Pancreas (tissue), 10 donors: Measurements from ENCODE around the gene HNF1B. TPM values are rescaled to one million over a fixed set of nuclear protein-coding genes. Genes with fewer than 3 reads are reported as not detected.

Experiments used
- ATAC-seq, 4 donors: fragments of 200-7000 bp; cut with Tn5 transposase; one replicate each; pipeline versions ENCODE4 v1.8.0 to v1.9.1; 2020; ENCODE audit warnings: mild to moderate bottlenecking in 4 of 4, moderate library complexity in 4 of 4
- DNase-seq, 6 donors: peaks; one replicate each; pipeline ENCODE4 v3.0.0-alpha.2; 2020
- FAIRE-seq: peaks from 2 replicates; lab custom pipeline; 2012; peaks lifted over from hg19 to GRCh38; lab: Jason Lieb, UNC
- H3K27ac ChIP-seq, 4 donors: fragments of 200-600 bp; sonication (generic); 1 replicate in 3 of 4; 2 replicates in 1 of 4; pipeline versions ENCODE4 v1.5.0 to v1.8.0; 2020
- H3K27me3 ChIP-seq, 4 donors: fragments of 200-600 bp; one replicate each; pipeline ENCODE4 v1.8.0; 2021
- H3K36me3 ChIP-seq, 3 donors: fragments of 200-600 bp; sonication (generic) in 1 of 3; one replicate each; pipeline versions ENCODE4 v1.5.0 to v1.8.0; 2020 to 2021
- H3K4me1 ChIP-seq, 3 donors: fragments of 200-600 bp; one replicate each; pipeline ENCODE4 v1.8.0; 2021
- H3K4me3 ChIP-seq, 4 donors: fragments of 200-600 bp; sonication (generic) in 2 of 4; one replicate each; pipeline versions ENCODE4 v1.5.0 to v1.8.0; 2020 to 2021
- H3K9me3 ChIP-seq, 4 donors: fragments of 200-600 bp; one replicate each; pipeline ENCODE4 v1.8.0; 2021
- CTCF ChIP-seq, 4 donors: fragments of 200-600 bp; sonication (generic) in 3 of 4; IDR thresholded peaks; one replicate each; pipeline versions ENCODE4 v1.5.0 to v1.8.0; 2021; ENCODE audit warnings: antibody characterized with exemption in 4 of 4
- WGBS, 2 donors: extraction: QIAGEN DNeasy Blood & Tissue Kit; methylation state at CpG; one replicate each; pipeline ENCODE4 v1.1.7; 2013; 5-methylcytosine and 5-hydroxymethylcytosine counted together
- intact Hi-C, 3 donors: fragments of 100-400 bp; cut with DNase I; formaldehyde crosslinking; loops; one replicate each; pipeline versions ENCODE4 v1.11.1 to v1.14.2; 2022
- polyA plus RNA-seq, 2 donors: library from polyadenylated mRNA; stranded (reverse); fragments of 200-250 nt; gene quantifications; one replicate each; pipeline ENCODE4 v1.2.3, GENCODE V29; 2013
- total RNA-seq, 6 donors: library from RNA; stranded (reverse); fragmentation: NEBNext Ultra II Directional in 4 of 6; extraction: Animal tissue kit (Norgen Biotek cat#: 25700) in 4 of 6; gene quantifications; one replicate each; pipeline versions ENCODE4 v1.2.1 to v1.2.4, GENCODE V29; 2021 to 2023
- donor health status: healthy with polysubstance abuse.
- donor health status: DM: no; HTN: no; CAD: no; lungs with moderate emphysema.
- donor health status: DM: no; HTN: no; CAD: no.
- donor health status: control.
- donor health status: control.
- donor health status: Bipolar disorder and iron deficiency.
- donor health status: DM: yes; HTN: yes; CAD: no.
- donor health status: DM: no; HTN: no; CAD: no.
- donor health status: DM: no; HTN: no; CAD: no.
- donor health status: DM: yes; HTN: yes; CAD: no.

HNF1B gene
- total and polyA plus RNA-seq, 8 donors, result 24.9 to 50.5 (median 33.6) TPM

GRCh38 chr17:37718324-37719048 lies 26.4 kb downstream of the HNF1B start:
- intact Hi-C loops, result no loop called here
- Histone ChIP-seq H3K9me3 (no peaks in the 10 kb centered on the region), H3K27ac (peak overlapping the region; percentile 29 to 92 (median 72)), H3K4me3 (no peak overlapping the region), H3K36me3 (no peaks in the 10 kb centered on the region), H3K4me1 (peaks cover 36 to 44% (median 40%) of the 10 kb centered on the region in 3 donors), H3K27me3 (no peaks in the 10 kb centered on the region)
- FAIRE-seq (no peak), DNase-seq (no peak), ATAC-seq (no peak)
- 88 to 91% methylated on average over 3 of the region's 3 CpGs for WGBS, 2 donors
- no peak for TF ChIP-seq CTCF (IDR thresholded peaks at IDR 0.05)

- no peak for TF ChIP-seq CTCF (IDR thresholded peaks at IDR 0.05)
- H3K4me3 ChIP-seq, result no peak overlapping the region
- peak overlapping the region; percentile 29 to 92 (median 72) for H3K27ac ChIP-seq
- H3K9me3 ChIP-seq, result no peaks in the 10 kb centered on the region
- WGBS, 2 donors, result 67 to 69% methylated on average over 3 of the region's 3 CpGs
- no peaks in the 10 kb centered on the region for H3K36me3 ChIP-seq
- ATAC-seq, result no peak
- FAIRE-seq, result no peak
- intact Hi-C loops, result no loop called here
- DNase-seq, result no peak
- peaks cover 40 to 48% (median 45%) of the 10 kb centered on the region in 3 donors for H3K4me1 ChIP-seq
- no peaks in the 10 kb centered on the region for H3K27me3 ChIP-seq
Observed at GRCh38 chr17:37717627-37718323, 27.1 kb downstream of the HNF1B start.

- H3K27ac ChIP-seq, result peak overlapping the region; percentile 68 to 92 (median 84)
- H3K9me3 ChIP-seq, result no peaks in the 10 kb centered on the region
- no peak for ATAC-seq
- peaks cover 61 to 73% (median 70%) of the 10 kb centered on the region in 3 donors for H3K4me1 ChIP-seq
- TF ChIP-seq CTCF (IDR thresholded peaks at IDR 0.05), result no peak
- intact Hi-C loops, result no loop called here
- H3K27me3 ChIP-seq, result no peaks in the 10 kb centered on the region
- no peak for FAIRE-seq
- 70 to 73% methylated on average over 4 of the region's 4 CpGs for WGBS, 2 donors
- no peaks in the 10 kb centered on the region for H3K36me3 ChIP-seq
- DNase-seq, result no peak
- no peak overlapping the region for H3K4me3 ChIP-seq
Observed at GRCh38 chr17:37714897-37715296, 30.0 kb downstream of the HNF1B start.

GRCh38 chr17:37713624-37714023 lies 31.2 kb downstream of the HNF1B start:
- peak; percentile 76 to 90 (median 88) for DNase-seq
- Histone ChIP-seq H3K4me1 (peaks cover 73 to 83% (median 82%) of the 10 kb centered on the region in 3 donors), H3K36me3 (no peaks in the 10 kb centered on the region), H3K27ac (peak overlapping the region; percentile 68 to 92 (median 84)), H3K4me3 (no peak overlapping the region), H3K27me3 (no peaks in the 10 kb centered on the region), H3K9me3 (no peaks in the 10 kb centered on the region)
- TF ChIP-seq CTCF (IDR thresholded peaks at IDR 0.05), result no peak
- no peak for FAIRE-seq
- WGBS, 2 donors, result 13 to 15% methylated on average over 4 of the region's 4 CpGs
- peak; percentile 48 to 55 (median 50) for ATAC-seq
- intact Hi-C loops, result no loop called here
